Measurements from ENCODE around the gene RAB3A. TPM values are rescaled to one million over a fixed set of nuclear protein-coding genes. Genes with fewer than 3 reads are reported as not detected.
A peak's percentile ranks its signal among the peaks of the same experiment; 100 is the strongest.
"Not testable (repeated sequence)": the region's sequence is repeated elsewhere in the genome, so short reads cannot be mapped to it uniquely, and the experiment has no call there.

Gene RAB3A
- total RNA-seq, 1 donor from 2014 or later: 3.4 TPM

DNA sequence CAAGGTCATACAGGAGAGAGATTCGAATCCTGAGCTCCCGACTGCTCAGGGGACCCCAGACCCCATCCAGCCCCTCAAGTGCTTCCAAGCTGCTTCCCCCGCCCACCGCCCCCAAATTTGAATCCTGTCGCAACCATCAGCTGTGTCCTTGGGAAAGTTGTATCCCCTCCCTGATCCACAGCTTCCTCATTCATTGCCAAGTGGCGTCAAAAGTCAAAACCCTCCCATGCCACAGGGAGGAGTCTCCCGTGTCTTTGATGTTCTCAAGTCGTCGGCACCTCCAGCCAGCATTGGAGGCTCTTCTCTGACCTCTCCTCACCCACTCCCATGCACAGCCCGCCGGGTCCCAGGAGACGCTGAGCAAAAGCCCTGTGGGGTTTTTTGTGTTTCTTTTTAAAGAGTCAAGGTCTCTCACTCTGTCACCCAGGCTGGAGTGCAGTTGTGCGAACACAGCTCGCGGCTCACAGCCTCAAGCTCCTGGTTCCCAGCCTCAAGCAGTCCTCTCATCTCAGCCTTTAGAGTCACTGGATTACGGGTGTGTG is 33.1 kb downstream of the RAB3A start:
- DNase-seq (ENCODE audit: low read depth): no peak

DNA sequence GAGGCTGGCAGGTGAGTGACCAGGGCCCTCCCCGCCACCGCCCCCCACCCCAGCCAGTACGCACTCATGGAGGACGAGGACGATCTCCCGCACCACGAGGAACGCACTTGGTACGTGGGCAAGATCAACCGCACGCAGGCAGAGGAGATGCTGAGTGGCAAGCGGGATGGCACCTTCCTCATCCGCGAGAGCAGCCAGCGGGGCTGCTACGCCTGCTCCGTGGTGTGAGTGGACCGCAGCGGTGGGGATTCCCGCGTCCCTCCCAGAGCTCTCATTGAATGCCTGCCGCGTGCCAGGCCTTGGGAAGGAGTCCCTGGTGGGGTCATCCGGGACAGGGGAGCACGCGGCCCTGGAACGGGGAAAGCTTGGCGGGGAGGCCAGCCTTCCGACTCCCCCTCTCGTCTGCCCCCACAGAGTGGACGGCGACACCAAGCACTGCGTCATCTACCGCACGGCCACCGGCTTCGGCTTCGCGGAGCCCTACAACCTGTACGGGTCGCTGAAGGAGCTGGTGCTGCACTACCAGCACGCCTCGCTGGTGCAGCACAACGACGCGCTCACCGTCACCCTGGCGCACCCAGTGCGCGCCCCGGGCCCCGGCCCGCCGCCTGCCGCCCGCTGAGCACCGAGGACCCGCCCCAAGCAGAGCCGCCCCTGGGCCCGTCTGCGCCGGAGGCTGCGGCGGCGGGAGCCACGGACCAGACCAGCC is 35.0 kb downstream of the RAB3A start:
- DNase-seq (ENCODE audit: low read depth): no peak

DNA sequence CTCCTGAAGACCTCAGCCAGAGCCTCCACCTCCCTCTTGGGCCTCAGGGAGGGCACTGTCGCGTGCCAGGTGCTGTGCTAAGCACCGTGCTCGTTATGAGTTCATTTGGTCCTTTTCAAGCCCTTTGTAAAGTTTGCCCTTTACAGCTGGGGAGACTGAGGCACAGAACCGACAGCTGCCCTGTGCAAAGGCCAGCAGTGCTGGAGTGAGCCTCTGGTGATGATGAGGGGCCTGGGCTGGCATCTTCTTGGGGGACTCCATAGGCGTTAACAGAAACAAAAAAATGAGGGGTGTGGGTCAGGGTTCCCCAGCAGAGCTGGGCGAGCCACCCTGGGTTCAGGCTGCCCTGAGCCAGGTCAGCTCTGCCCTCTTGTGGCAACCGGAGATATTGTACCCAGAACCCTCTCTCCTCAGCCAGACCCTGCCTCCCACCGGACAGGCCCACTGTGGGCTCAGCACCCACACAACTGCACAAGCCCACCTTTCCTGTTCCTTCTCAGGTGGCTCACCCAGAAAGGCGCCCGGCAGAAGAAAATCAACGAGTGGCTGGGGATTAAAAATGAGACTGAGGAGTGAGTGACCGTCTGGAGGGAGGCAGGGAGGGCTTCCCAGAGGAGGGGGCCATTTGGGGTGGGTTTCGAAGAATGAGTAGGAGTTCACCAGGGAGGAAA is 35.7 kb downstream of the RAB3A start:
- DNase-seq (ENCODE audit: low read depth): peak; percentile 28

DNA sequence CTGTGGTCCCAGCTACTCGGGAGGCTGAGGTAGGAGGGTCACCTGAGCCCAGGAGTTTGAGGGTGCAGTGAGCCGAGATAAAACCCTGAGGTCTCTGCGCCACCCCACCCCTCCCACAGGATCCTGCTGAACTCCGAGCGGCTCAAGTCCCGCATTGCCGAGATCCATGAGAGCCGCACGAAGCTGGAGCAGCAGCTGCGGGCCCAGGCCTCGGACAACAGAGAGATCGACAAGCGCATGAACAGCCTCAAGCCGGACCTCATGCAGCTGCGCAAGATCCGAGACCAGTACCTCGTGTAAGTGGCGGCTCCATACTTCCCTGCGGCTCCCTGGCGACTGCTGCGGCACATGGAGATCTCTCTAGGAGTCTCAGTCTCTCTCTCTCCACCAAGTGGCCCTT is 36.8 kb downstream of the RAB3A start:
- DNase-seq (ENCODE audit: low read depth): no peak

DNA sequence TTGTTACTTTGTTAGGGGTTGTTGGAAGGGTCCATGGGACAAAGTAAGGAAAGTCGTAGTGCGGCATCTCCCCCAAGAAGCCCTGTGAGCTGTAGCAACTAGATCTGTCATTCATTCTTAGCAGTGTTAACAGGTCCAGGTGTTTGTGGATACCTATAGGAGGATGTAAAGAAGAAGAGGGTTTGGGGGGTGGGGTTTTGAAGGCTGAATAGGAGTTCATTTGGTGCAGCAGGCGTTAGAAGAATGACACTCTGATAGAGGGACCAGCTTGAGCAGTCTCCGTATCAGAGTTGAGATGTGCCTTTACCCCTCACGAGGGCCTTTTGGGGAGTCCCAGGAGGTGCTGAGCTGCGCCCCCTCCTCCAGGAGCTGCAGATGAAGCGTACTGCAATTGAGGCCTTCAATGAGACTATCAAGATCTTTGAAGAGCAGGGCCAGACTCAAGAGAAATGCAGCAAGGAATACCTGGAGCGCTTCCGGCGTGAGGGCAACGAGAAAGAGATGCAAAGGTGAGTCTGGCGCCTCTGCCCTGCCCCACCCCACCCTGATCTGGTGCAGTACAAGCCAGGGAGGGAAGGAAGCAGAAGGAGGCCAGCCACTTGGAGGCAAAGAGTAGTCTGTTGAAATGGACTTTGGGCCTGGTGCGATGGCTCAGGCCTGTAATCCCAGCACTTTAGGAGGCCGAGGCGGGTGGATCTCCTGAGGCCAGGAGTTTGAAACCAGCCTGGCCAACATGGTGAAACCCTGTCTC is 37.9 kb downstream of the RAB3A start:
- no peak for DNase-seq (ENCODE audit: low read depth)

DNA sequence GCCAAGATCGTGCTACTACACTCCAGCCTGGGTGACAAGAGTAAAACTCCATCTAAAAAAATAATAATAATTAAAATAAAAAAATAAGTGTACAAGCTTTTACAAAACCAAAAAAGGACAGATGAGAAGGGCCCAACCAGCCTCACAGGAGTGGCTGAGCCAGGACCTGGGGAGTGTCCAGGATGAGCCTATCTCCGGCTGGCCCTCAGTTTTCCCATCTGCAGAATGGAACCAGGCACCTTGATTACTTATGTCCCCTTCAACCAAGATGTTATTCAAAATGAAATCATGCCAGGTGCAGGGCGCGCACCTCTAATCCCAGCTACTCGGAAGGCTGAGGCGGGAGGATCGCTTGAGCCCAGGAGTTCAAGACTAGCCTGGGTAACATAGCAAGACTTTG is 39.8 kb downstream of the RAB3A start:
- DNase-seq (ENCODE audit: low read depth): no peak

DNA sequence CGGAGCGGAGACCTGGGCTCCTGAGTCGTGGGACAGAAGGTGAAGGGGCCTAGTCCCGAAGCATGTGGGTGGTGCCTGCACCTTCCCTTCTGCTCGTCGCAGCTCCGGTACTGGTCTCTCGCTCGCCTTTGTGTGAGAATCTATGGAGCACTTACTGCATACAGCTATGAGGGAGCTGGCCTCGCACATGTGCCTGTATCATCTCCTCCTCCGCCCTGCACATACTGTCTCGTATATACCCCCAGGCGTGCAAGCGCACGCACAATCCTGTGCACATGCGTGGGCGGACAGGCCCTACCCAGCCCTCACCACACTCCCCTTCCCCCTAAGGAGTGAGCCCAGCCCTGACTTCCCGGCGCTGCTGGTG is 42.2 kb downstream of the RAB3A start:
- DNase-seq (ENCODE audit: low read depth): no peak

DNA sequence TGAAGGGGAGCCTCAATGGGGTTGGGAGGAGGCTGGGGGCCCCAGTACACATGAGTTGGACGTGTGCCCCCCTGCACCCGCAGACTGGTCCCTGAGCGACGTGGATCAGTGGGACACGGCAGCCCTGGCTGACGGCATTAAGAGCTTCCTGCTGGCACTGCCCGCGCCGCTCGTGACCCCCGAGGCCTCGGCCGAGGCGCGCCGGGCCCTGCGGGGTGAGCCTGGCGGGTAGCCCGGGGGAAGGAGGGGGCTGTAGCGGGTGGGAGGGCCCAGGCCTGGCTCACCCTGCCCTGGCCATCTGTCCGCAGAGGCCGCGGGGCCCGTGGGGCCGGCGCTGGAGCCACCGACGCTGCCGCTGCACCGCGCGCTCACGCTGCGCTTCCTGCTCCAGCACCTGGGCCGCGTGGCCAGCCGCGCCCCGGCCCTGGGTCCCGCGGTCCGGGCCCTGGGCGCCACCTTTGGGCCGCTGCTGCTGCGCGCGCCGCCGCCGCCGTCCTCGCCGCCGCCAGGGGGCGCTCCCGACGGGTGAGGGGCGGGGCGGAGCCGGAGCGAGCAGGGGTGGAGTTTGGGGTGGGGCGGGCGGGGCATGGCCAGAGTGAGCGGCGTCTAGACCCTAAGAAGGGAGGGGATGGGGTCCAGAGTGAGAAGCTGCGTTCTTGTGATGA is 42.7 kb downstream of the RAB3A start:
- DNase-seq (ENCODE audit: low read depth): peak; percentile 60

DNA sequence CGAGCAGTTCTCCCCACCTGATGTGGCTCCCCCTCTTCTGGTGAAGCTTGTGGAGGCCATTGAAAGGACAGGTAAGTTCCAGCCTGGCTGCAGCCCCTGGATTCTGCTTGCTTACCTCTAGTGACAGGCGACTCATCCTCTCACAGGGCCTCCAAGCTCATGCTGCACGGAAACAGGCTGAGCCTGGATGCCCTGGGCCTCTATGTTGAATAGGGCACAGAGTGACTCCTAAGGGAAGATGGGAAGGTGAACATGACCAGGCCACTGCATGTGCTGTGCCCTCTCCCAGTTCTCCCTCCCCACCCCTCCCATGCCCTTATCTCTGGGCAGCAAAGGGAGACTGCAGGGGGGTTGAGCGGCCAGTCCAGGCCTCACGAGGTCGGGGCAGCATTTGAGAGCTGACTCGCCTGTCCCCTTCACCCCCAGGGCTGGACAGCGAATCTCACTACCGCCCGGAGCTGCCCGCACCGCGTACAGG is 43.3 kb downstream of the RAB3A start:
- no peak for DNase-seq (ENCODE audit: low read depth)

DNA sequence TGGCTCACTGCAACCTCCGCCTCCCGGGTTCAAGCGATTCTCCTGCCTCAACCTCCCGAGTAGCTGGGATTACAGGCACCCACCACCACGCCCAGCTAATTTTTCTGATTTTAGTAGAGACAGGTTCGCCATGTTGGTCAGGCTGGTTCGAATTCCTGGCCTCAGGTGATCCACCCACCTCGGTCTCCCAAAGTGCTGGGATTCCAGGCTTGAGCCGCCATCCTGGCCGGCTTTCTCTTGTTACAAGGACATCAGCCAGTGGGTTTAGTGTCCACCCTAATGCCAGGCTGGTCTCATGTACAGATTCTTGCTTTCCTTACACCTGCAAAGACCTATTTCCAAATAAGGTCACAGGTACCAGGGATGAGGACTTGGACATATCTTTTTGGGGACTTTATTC is 44.0 kb downstream of the RAB3A start:
- DNase-seq (ENCODE audit: low read depth): no peak

DNA sequence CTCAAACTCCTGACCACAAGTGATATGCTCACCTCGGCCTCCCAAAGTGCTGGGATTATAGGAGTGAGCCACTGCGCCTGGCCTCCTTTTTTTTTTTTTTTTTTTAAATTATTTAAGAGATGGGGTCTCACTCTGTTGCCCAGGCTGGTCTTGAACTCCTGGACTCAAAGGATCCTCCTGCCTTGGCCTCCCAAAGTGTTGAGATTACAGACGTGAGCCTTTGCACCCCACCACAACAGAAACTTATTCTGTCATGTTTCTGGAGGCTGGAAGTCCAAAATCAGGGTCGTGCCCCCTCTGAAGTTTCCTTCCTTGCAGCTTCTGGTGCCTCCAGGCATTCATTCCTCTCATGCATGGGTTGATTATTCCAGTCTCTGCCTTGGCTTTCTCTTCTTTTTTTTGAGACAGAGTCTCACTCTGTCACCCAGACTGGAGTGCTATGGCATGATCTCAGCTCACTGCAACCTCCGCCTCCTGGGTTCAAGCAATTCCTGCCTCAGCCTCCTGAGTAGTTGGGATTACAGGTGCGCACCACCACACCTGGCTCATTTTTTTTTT is 44.7 kb downstream of the RAB3A start:
- not testable (repeated sequence) for DNase-seq (ENCODE audit: low read depth)

DNA sequence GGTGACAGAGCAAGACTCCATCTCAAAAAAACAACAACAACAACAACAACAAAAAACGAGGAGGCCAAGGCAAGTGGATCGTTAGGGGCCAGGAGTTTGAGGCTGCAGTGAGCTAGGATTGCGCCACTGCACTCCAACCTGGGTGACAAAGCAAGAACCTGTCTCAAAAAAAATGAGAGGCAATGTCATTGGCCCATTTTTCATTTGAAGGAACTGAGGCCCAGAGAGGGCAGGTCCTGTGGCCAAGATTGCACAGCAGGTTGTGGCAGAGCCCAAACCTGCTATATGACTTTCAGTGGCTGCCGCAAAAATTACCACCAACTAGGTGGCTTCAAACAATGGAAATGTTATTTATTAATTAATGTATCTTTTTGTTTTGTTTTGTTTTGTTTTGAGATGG is 45.4 kb downstream of the RAB3A start:
- no peak for DNase-seq (ENCODE audit: low read depth)

DNA sequence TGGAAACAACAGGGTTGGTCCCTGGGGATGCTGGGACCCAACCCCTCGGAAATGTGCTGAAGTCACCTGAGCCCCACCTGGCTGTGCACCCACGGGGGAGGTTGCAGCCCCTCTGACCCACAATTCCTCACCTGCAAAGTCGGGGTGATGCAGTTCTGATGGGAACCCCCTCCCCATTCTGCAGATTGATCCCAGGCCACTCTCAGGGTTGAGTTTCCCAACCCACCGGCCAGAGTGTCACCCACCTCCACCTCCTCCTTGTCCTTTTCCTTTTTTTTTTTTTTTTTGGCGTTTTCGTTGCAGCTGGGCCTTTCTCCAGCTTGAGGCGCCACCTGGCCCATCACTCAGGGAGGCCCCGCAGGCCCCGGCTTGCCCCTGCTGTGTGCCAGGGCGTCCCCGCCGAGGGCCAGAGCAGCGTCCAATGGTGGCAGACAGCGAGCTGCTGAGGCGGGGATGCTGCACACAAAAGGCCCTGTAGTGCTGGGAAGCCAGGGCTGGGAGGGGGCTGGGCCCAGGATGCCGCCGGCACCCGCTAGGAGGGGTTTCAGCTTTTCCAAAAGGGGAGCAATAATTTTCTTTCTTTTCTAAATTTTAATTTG is 46.3 kb downstream of the RAB3A start:
- peak; percentile 25 for DNase-seq (ENCODE audit: low read depth)

DNA sequence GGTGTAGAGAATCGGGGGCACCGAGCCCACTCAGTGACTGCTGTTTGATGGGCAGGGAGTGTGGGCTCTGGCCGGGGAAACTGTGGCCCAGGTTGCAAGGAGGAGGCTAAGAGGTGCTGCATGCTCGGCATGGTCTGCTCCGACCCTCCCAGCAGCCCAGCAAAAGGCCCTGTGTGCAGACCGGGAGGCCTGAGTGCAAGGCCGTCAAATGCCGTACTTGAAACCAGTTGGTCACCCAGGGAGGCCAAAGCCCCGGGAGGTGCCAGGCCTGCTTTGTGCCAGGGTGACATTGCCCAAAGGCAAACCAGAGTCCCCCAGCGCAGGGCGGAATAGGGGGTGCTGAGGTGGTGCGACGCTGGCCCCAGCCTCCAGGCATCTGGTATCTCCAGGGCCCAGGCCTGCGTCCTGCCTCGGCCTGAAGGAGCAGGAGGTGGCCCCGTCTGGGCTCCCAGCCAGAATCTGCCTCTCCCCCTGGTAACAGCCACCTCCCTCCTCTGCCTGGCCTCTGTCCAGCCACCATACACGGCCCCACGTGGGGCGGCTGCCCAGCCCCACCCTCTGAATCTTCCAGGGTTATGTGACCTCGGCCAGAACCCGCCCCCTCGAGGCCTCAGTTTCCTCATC is 46.9 kb downstream of the RAB3A start:
- DNase-seq (ENCODE audit: low read depth): peak; percentile 86

DNA sequence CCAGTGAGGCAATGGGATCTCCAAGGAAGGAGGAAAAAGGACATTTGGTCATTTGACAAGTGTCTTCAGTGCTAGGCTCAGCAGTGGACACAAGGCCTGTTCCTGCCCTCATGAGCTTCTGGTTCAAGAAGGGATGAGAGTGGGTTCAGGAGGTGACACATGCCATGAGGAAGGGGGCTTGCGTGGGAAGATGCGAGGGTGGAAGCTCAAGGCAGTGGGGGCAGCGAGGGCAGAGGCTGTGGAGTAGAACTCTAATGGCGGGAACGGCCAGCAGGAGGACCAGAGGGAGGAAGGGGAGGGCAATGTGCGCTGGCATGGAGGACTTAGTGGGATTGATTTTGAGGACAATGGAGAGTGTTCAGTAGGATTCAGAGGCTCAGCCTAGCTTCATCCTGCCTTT is 47.6 kb downstream of the RAB3A start:
- no peak for DNase-seq (ENCODE audit: low read depth)

DNA sequence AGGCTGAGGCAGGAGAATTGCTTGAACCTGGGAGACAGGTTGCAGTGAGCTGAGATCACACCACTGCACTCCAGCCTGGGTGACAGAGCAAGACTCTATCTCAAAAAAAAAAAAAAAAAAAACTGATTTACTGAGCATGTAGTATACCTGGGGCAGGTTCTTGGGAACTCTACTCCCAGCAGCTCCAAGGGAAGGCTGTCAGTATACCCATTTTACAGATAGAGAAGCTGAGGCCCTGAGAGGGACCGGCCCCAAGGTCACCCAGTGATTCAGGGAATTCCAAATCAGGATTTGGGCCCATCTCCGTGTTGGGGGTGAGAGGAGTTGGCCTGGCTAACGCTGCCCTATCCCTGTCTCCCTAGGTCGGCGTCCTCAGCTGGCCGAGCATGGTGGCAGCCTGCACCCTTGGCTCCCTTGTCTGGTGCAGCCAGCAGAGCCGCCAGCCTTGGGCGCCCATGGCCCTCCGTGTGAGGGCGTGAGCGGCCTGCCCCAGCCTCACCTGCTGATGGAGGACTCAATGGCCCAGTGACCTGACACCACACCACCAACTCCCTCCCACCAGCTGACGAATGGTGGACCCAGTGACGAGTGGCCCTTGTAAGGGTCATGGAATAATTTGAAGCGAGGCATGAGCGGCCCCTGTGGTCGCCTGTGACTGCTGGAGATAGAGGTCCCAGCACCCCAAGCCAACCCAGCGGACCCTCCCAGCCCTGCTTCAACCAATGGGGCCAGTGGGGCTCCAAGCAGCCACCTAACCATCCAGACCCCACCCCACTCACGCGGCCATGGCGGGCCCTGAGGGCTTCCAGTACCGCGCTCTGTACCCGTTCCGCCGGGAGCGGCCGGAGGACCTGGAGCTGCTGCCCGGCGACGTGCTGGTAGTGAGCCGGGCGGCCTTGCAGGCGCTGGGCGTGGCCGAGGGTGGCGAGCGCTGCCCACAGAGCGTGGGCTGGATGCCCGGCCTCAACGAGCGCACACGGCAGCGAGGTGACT is 48.5 kb downstream of the RAB3A start:
- no peak for DNase-seq (ENCODE audit: low read depth)

DNA sequence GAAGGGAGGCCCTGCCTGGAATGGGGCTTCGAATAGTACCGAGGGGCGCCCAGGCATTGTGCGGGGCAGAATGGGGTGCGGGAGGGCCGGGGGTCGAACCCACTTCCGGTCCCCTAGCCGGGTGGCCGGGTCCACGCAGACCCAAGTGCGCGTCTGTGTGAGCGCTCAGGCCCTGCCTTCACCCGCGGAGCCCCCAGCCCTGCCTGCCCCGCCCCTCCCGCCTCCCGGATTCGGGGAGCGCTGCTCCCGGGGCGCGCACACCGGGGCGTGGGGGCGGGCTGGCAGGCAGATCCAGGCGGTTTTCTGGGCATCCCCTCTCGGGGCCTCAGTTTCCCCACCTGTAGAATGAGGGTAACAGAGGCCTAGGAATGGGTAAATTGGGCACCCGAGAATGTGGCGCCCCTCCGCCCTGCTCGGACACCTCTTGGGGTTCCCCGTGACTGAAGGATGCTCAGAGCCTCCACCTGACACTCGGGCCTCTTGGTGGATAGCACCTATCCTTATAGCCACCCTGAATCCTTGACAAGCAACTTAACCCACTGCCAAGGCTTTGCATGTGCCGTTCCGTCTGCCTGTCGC is 50.2 kb downstream of the RAB3A start:
- DNase-seq (ENCODE audit: low read depth): no peak

DNA sequence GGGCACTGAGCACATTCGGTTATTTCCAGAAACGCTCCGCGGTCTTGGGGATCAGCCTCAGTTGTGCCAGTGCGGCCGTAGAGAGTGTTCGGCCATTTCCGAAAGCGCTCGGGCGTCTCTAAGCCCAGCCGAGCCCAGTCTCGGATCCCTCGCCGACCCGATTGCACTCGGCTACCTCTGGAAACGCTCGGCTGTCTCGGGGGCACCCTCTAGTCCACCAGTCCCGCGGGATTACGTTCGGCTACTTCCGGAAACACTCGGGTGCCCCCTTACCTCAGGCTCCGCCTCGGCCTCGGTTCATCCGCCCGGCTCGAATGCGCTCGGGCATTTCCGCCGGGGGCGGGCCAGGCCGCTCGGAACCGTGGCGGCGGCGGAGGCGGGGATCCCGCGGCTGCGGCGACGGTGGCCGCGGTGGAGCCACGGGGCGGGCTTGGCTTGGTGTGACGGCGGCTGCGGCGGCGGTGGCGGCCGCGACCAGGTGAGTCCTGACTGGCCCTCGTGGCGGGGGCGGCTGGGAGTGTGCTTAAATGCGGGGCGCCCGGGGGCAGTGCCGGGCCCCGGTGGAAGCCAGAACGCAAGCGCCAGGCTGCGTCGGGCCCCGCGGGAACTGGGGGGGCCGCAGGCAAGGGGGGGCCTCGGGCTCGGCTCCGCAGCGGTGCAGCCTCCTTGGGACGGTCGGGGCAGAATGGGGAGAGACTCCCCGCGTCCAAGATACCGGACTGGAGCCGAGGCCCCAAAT is 50.9 kb downstream of the RAB3A start, which contains the start of gene PIK3R2:
Gene PIK3R2 (plus strand): TSS at position 347 of the 739 bp plus-strand sequence. CDS start 2,717 bp downstream, outside the sequence.
- DNase-seq (ENCODE audit: low read depth): peak; percentile 99

Data from myocyte (in vitro differentiated cells).